Neuronal stem cell (in vitro differentiated cells): Measurements from ENCODE around the gene ARR3.
"Not testable (repeated sequence)": the region's sequence is repeated elsewhere in the genome, so short reads cannot be mapped to it uniquely, and the experiment has no call there.

ENCODE experiments used
- DNase-seq: peaks from one replicate; pipeline ENCODE4 v3.0.0-alpha.2; 2013; ENCODE audit warnings: low spot score
- H2AFZ ChIP-seq: one replicate; pipeline ENCODE4 v1.6.1; 2013; ENCODE audit warnings: mild to moderate bottlenecking, low read length, inconsistent platforms
- H2AK5ac ChIP-seq: 2 replicates; pipeline ENCODE4 v1.6.1; 2013; ENCODE audit warnings: low read depth, mild to moderate bottlenecking, inconsistent platforms, low read length, moderate library complexity, mixed read lengths
- H2BK120ac ChIP-seq: 2 replicates; pipeline ENCODE4 v1.6.1; 2013; ENCODE audit warnings: low read depth, mild to moderate bottlenecking, inconsistent platforms, low read length, moderate library complexity, mixed read lengths
- H2BK12ac ChIP-seq: one replicate; pipeline ENCODE4 v1.6.1; 2013; ENCODE audit warnings: low read length, inconsistent platforms
- H2BK15ac ChIP-seq: 2 replicates; pipeline ENCODE4 v1.6.1; 2013; ENCODE audit warnings: mild to moderate bottlenecking, low read length, inconsistent platforms, mixed read lengths
- H2BK5ac ChIP-seq: one replicate; pipeline ENCODE4 v1.6.1; 2013; ENCODE audit warnings: inconsistent platforms, mild to moderate bottlenecking, low read length, moderate library complexity
- H3K14ac ChIP-seq: one replicate; pipeline ENCODE4 v1.6.1; 2013; ENCODE audit warnings: low read length, inconsistent platforms
- H3K18ac ChIP-seq: 2 replicates; pipeline ENCODE4 v1.6.1; 2013; ENCODE audit warnings: low read length, inconsistent platforms
- H3K23ac ChIP-seq: 2 replicates; pipeline ENCODE4 v1.6.1; 2013; ENCODE audit warnings: low read depth, mild to moderate bottlenecking, mixed read lengths, low read length, inconsistent platforms; ENCODE audit not compliant: poor library complexity
- H3K27ac ChIP-seq: replicated peaks from 3 replicates; pipeline ENCODE4 v1.5.1; 2013; ENCODE audit warnings: low read length, inconsistent platforms
- H3K27me3 ChIP-seq, 3 experiments: 2 replicates each; pipeline ENCODE4 v1.6.1; 2013; ENCODE audit warnings: low read length in 3 of 3, mild to moderate bottlenecking in 2 of 3, inconsistent platforms in 1 of 3, low read depth in 1 of 3, mixed read lengths in 1 of 3, moderate library complexity in 1 of 3; ENCODE audit not compliant: control insufficient read depth in 3 of 3, insufficient read depth in 3 of 3
- H3K36me3 ChIP-seq, 2 donors: replicated peaks in 1 of 2; 2 replicates each; pipeline ENCODE4 v1.6.1; 2013; ENCODE audit warnings: low read length in 2 of 2; ENCODE audit not compliant: control insufficient read depth in 2 of 2, insufficient read depth in 2 of 2
- H3K4ac ChIP-seq: 2 replicates; pipeline ENCODE4 v1.6.1; 2013; ENCODE audit warnings: inconsistent platforms, mild to moderate bottlenecking, low read length, moderate library complexity
- H3K4me1 ChIP-seq, 2 donors: 1 replicate in 1 of 2; 2 replicates in 1 of 2; pipeline ENCODE4 v1.6.1; 2013; ENCODE audit warnings: low read length in 2 of 2, low read depth in 1 of 2; ENCODE audit not compliant: control insufficient read depth in 2 of 2, insufficient read depth in 1 of 2
- H3K4me2 ChIP-seq: one replicate; pipeline ENCODE4 v1.6.1; 2013; ENCODE audit warnings: mild to moderate bottlenecking, low read length, inconsistent platforms; ENCODE audit not compliant: insufficient read depth, poor library complexity, severe bottlenecking
- H3K4me3 ChIP-seq, 2 donors: 2 replicates each; pipeline ENCODE4 v1.5.1; 2013; ENCODE audit warnings: low read length in 2 of 2, mild to moderate bottlenecking in 2 of 2, inconsistent platforms in 1 of 2, moderate library complexity in 1 of 2
- H3K79me1 ChIP-seq: one replicate; pipeline ENCODE4 v1.6.1; 2013; ENCODE audit warnings: low read depth, mild to moderate bottlenecking, inconsistent platforms, low read length, moderate library complexity
- H3K9ac ChIP-seq: one replicate; pipeline ENCODE4 v1.6.1; 2013; ENCODE audit warnings: mild to moderate bottlenecking, low read depth, low read length, inconsistent platforms; ENCODE audit not compliant: poor library complexity
- H3K9me3 ChIP-seq, 2 donors: replicated peaks in 1 of 2; 2 replicates each; pipeline versions ENCODE3 to v1.6.1; 2013; ENCODE audit warnings: low read length in 2 of 2, mild to moderate bottlenecking in 2 of 2, inconsistent platforms in 1 of 2, low read depth in 1 of 2, mixed read lengths in 1 of 2, moderate library complexity in 1 of 2; ENCODE audit not compliant: control insufficient read depth in 2 of 2, insufficient read depth in 1 of 2
- H4K8ac ChIP-seq: one replicate; pipeline ENCODE4 v1.6.1; 2013; ENCODE audit warnings: low read depth, mild to moderate bottlenecking, inconsistent platforms, low read length, moderate library complexity
- H4K91ac ChIP-seq: one replicate; pipeline ENCODE4 v1.6.1; 2013; ENCODE audit warnings: low read length, low read depth, mild to moderate bottlenecking, inconsistent platforms; ENCODE audit not compliant: poor library complexity
- whole genome bisulfite sequencing, 2 donors: extraction: QIAGEN DNeasy Blood & Tissue Kit; methylation state at CpG; one replicate each; pipeline ENCODE4 v1.1.7; 2013; ENCODE audit warnings: missing lambda C conversion rate in 2 of 2, mixed read lengths in 1 of 2; ENCODE audit not compliant: insufficient read length in 2 of 2, insufficient replicate concordance in 1 of 2; ENCODE audit errors: extremely low coverage in 2 of 2; 5-methylcytosine and 5-hydroxymethylcytosine counted together

The ARR3 gene

DNA sequence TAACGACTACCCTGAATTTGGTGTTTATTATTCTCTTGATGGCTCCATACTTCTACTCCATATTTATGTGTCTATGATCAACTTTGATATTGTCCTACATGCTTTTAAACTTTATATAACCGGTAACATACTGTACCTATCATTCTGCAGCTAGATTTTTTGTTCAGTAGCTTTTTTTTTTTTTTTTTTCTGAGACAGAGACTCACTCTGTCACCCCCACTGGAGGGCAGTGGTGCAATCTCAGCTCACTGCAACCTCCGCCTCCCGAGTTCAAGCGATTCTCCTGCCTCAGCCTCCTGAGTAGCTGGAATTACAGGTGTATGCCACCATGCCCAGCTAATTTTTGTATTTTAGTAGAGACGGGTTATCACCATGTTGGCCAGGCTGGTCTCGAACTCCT is 5.9 kb downstream of the ARR3 start:
- no CpG with 5 or more reads among the region's 7 CpGs for WGBS, 2 donors
- not testable (repeated sequence) for H3K9me3 ChIP-seq, H3K23ac ChIP-seq

DNA sequence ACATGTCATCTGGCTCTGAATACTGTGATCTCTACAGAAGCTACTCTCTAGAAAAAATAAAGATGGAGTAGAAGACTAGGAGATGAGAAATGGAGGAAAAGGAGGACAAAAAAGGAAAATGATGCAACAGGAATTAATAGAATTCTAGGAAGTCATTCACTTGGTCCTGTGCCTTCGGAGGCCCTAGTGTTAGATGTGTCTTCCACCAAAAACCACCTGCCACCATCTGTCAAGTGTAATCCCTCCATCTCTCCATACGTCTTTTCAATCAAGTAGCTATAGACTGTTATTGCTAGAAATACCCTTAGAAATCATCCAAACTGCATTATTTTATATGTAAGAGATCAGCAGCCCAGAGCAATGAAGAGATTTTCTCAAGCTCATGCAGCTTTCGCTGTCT is 10.9 kb downstream of the ARR3 start:
- Histone ChIP-seq H4K91ac (no peak overlapping the region), H2AFZ (no peak overlapping the region), H3K4me2 (no peak overlapping the region), H3K23ac (no peak overlapping the region), H2BK120ac (no peak overlapping the region), H3K36me3 (no peaks in the 10 kb centered on the region), H2BK15ac (no peak overlapping the region), H2BK12ac (no peak overlapping the region), H3K27me3 (no peaks in the 10 kb centered on the region), H3K18ac (no peak overlapping the region), H2BK5ac (no peak overlapping the region), H3K27ac (no peak overlapping the region), H4K8ac (no peak overlapping the region), H3K4me1 (no peaks in the 10 kb centered on the region), H3K9ac (no peak overlapping the region), H2AK5ac (no peak overlapping the region), H3K79me1 (no peaks in the 10 kb centered on the region), H3K14ac (no peak overlapping the region), H3K4me3 (no peak overlapping the region), H3K4ac (no peak overlapping the region), H3K9me3 (no peaks in the 10 kb centered on the region)
- WGBS, 2 donors = no CpG with 5 or more reads among the region's 3 CpGs
- no peak for DNase-seq

More for the DNA sequence above, 5.9 kb downstream of the ARR3 start:
- not testable (repeated sequence) for H3K27ac ChIP-seq, H2BK120ac ChIP-seq, H3K18ac ChIP-seq, H3K27me3 ChIP-seq, H3K4me2 ChIP-seq, H4K8ac ChIP-seq, H2BK15ac ChIP-seq, H2AFZ ChIP-seq, H2BK5ac ChIP-seq, H3K36me3 ChIP-seq, H2AK5ac ChIP-seq, H2BK12ac ChIP-seq, H4K91ac ChIP-seq, H3K14ac ChIP-seq, H3K4me1 ChIP-seq, H3K4ac ChIP-seq, H3K4me3 ChIP-seq, H3K79me1 ChIP-seq, H3K9ac ChIP-seq, DNase-seq

DNA sequence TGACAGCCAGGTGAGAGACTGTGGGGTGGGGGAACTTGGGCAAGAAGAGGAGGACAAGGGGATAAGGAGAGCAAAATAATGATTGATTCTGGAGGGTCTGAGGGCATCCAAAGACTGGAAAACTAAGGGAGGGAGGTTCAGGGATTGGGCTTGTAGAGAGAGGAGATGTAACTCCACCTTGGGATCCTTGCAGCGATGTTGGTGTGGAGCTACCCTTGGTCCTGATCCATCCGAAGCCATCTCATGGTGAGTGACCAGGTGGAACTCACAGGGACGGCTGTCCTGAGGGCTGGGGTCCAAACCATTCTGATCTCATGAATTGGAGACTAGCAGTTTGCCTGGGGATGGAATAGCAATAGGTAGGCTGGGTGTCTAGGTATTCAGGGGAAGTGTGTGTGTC is 12.4 kb downstream of the ARR3 start:
- Histone ChIP-seq H2BK15ac (no peak overlapping the region), H3K4me1 (no peaks in the 10 kb centered on the region), H2BK12ac (no peak overlapping the region), H3K23ac (no peak overlapping the region), H3K36me3 (peaks cover 0 to 3% of the 10 kb centered on the region in 2 donors), H3K18ac (no peak overlapping the region), H3K4me2 (no peak overlapping the region), H2AFZ (no peak overlapping the region), H4K8ac (no peak overlapping the region), H3K9me3 (no peaks in the 10 kb centered on the region), H3K14ac (no peak overlapping the region), H3K9ac (no peak overlapping the region), H4K91ac (no peak overlapping the region), H3K27ac (no peak overlapping the region), H3K27me3 (peaks cover 0 to 3% (median 0%) of the 10 kb centered on the region in 3 experiments), H2BK120ac (no peak overlapping the region), H3K4ac (no peak overlapping the region), H2BK5ac (no peak overlapping the region), H3K4me3 (no peak overlapping the region), H3K79me1 (no peaks in the 10 kb centered on the region), H2AK5ac (no peak overlapping the region)
- no peak for DNase-seq
- WGBS, 2 donors = no CpG with 5 or more reads among the region's 3 CpGs

DNA sequence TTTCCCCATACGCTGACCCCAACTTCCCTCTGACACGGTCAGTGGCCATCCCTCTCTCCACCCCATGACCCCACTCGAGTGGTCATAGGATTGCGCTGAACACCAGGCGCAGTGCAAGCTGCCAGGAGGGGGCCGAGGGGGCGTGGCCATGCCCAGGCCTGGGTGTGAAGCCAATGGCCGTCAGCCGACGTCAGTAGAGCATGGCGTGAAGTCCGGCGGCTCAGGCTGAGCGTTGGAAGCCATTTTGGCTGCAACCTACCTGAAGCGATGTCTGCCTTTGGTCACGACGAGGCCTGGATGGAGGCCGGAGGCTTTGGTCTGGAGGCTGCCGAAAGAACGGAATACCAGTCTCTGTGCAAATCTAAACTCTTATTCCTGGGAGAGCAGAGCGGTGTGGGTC is 13.8 kb downstream of the ARR3 start, which contains the start of gene RAB41:
Gene RAB41 (plus strand): TSS at position 222 of the 400 bp plus-strand sequence. CDS start 46 bp downstream, at position 268.
- no CpG with 5 or more reads among the region's 21 CpGs for WGBS, 2 donors
- H2BK15ac ChIP-seq = no peak within 1 kb of the TSS
- no peak within 1 kb of the TSS for H3K4ac ChIP-seq
- DNase-seq = no peak
- no peak within 1 kb of the TSS for H2AFZ ChIP-seq
- H2AK5ac ChIP-seq = no peak within 1 kb of the TSS
- H3K9ac ChIP-seq = no peak within 1 kb of the TSS
- peaks cover 0 to 5% (median 0%) of the 10 kb centered on the region in 3 experiments for H3K27me3 ChIP-seq
- H4K8ac ChIP-seq = no peak within 1 kb of the TSS
- no peak within 1 kb of the TSS for H4K91ac ChIP-seq
- no peak within 1 kb of the TSS for H3K14ac ChIP-seq
- H3K4me1 ChIP-seq = no peaks in the 10 kb centered on the region
- no peaks in the 10 kb centered on the region for H3K79me1 ChIP-seq
- H3K23ac ChIP-seq = no peak within 1 kb of the TSS
- H3K4me3 ChIP-seq = no peak within 1 kb of the TSS
- H3K18ac ChIP-seq = no peak within 1 kb of the TSS
- no peaks in the 10 kb centered on the region for H3K9me3 ChIP-seq
- no peak within 1 kb of the TSS for H2BK5ac ChIP-seq
- no peak within 1 kb of the TSS for H3K27ac ChIP-seq
- no peak within 1 kb of the TSS for H2BK12ac ChIP-seq
- H3K36me3 ChIP-seq = peaks cover 0 to 14% of the 10 kb centered on the region in 2 donors
- no peak within 1 kb of the TSS for H3K4me2 ChIP-seq
- no peak within 1 kb of the TSS for H2BK120ac ChIP-seq
